Urinary bladder (tissue), 4 donors: Measurements from ENCODE around the gene APMAP. TPM values are rescaled to one million over a fixed set of nuclear protein-coding genes. Genes with fewer than 3 reads are reported as not detected.

ENCODE experiments used
- DNase-seq: peaks from one replicate; pipeline ENCODE4 v3.0.0-alpha.2; 2015; ENCODE audit errors: extremely low spot score
- H3K27ac ChIP-seq: one replicate; pipeline ENCODE4 v1.5.1; 2013; ENCODE audit warnings: low read depth, mild to moderate bottlenecking, moderate library complexity
- H3K36me3 ChIP-seq: one replicate; pipeline ENCODE4 v1.6.1; 2013; ENCODE audit warnings: mild to moderate bottlenecking, moderate library complexity; ENCODE audit not compliant: insufficient read depth
- H3K4me1 ChIP-seq: one replicate; pipeline ENCODE4 v1.6.1; 2013; ENCODE audit warnings: mild to moderate bottlenecking, moderate library complexity; ENCODE audit not compliant: insufficient read depth
- H3K4me3 ChIP-seq: one replicate; pipeline ENCODE4 v1.5.1; 2013; ENCODE audit warnings: low read depth, low read length
- WGBS: extraction: QIAGEN DNeasy Blood & Tissue Kit; methylation state at CpG from one replicate; pipeline ENCODE4 v1.1.7; 2013; 5-methylcytosine and 5-hydroxymethylcytosine counted together
- polyA plus RNA-seq: library from polyadenylated mRNA; stranded (reverse); fragments of 200-250 nt; gene quantifications from one replicate; pipeline ENCODE4 v1.2.3, GENCODE V29; 2013
- total RNA-seq: library from RNA; depleted of rRNA; stranded (reverse); fragments of >200 nt; gene quantifications from one replicate; pipeline ENCODE4 v1.2.3, GENCODE V29; 2014
- donor health status: healthy with polysubstance abuse.
- donor health status: healthy.

The APMAP gene
- total and polyA plus RNA-seq, 2 donors: 41.7 to 54.9 TPM

GRCh38 chr20:25032065-25032477 is 39.5 kb upstream of the APMAP start:
- H3K4me3 ChIP-seq: no peak overlapping the region
- H3K4me1 ChIP-seq: peaks cover 3% of the 10 kb centered on the region
- 93% methylated on average over 16 of the region's 16 CpGs for WGBS
- no peak overlapping the region for H3K27ac ChIP-seq
- no peak for DNase-seq
- no peaks in the 10 kb centered on the region for H3K36me3 ChIP-seq

GRCh38 chr20:25031241-25031640 is 38.7 kb upstream of the APMAP start:
- 74% methylated on average over 3 of the region's 3 CpGs for WGBS
- Histone ChIP-seq H3K36me3 (no peaks in the 10 kb centered on the region), H3K4me1 (peaks cover 3% of the 10 kb centered on the region), H3K4me3 (no peak overlapping the region), H3K27ac (no peak overlapping the region)
- DNase-seq: no peak

GRCh38 chr20:25030649-25031207 is 38.2 kb upstream of the APMAP start:
- WGBS: 93% methylated on average over 8 of the region's 8 CpGs
- no peak for DNase-seq
- Histone ChIP-seq H3K4me1 (peaks cover 3% of the 10 kb centered on the region), H3K36me3 (no peaks in the 10 kb centered on the region), H3K27ac (no peak overlapping the region), H3K4me3 (no peak overlapping the region)

DNA sequence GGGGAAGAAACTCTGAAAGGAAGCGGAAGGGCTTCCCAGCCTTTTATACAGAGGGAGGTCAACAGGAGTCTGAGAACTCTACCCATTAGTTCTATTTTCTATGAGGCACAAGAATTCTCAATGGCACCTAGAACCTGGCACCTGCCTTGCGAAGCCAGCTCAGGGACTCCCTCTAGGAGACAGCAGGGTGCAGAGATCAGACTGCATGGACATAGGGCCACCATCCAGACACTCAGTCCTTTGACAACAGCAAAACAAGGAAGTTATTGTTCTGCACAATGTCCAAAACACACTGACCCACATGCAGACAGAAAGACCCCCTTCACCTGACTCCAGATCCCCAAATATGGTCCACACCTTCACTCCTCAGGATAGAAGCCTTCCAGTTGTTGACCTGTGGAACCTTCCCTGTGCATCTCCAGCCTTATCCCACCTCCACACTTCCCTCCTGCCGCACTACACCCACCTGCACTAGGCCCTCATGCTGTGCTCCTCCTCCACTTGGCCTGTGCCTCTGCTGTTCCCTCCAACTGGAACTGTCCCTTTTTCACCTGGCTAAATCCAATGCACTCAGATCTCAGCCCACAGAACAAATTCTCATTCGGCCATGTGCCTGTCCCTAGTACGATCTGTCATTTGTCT is 37.6 kb upstream of the APMAP start:
- peaks cover 3% of the 10 kb centered on the region for H3K4me1 ChIP-seq
- no peaks in the 10 kb centered on the region for H3K36me3 ChIP-seq
- no peak overlapping the region for H3K27ac ChIP-seq
- no peak overlapping the region for H3K4me3 ChIP-seq
- no peak for DNase-seq
- 98% methylated on average over 5 of the region's 5 CpGs for WGBS

DNA sequence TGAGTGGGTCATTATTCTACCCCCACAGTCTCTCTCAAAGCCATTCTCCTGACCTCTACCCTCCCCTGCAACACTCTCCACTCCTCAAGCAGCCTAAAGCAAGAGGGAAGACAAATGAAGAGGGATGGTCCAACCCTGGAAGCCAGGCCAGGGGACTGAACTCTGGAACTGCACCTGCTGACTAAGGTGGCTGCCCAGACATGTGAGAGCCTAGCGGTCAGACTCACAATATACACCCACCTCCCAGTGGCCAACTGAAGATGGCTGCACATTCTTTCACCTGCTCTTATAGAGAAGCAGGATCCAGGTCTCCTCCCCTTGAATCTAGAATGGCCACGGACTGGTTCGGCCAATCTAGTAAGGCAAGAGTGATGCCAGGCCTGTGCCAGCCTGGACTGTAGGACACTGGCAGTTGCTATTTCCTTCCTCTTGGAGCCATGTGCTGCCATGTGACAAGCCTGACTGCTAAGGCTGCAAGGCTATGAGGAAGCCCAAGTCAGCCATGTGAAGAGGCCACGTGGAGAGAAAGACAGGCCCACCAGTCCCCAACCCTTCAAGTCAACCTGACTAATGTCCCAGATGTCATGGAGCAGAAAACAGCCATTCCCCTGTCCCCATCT is 33.5 kb upstream of the APMAP start:
- no peaks in the 10 kb centered on the region for H3K36me3 ChIP-seq
- H3K4me3 ChIP-seq: no peak overlapping the region
- H3K4me1 ChIP-seq: no peaks in the 10 kb centered on the region
- no peak overlapping the region for H3K27ac ChIP-seq
- 98% methylated on average over 4 of the region's 4 CpGs for WGBS
- no peak for DNase-seq

- H3K27ac ChIP-seq: no peak overlapping the region
- no peak overlapping the region for H3K4me3 ChIP-seq
- no peaks in the 10 kb centered on the region for H3K4me1 ChIP-seq
- WGBS: 88% methylated on average over 14 of the region's 14 CpGs
- DNase-seq: no peak
- H3K36me3 ChIP-seq: no peaks in the 10 kb centered on the region
These were observed 32.7 kb upstream of the APMAP start for GRCh38 chr20:25025091-25025861.

GRCh38 chr20:25024171-25024570 is 31.6 kb upstream of the APMAP start:
- no peak for DNase-seq
- no peak overlapping the region for H3K4me3 ChIP-seq
- no peaks in the 10 kb centered on the region for H3K36me3 ChIP-seq
- no peaks in the 10 kb centered on the region for H3K4me1 ChIP-seq
- H3K27ac ChIP-seq: no peak overlapping the region
- 98% methylated on average over 4 of the region's 4 CpGs for WGBS

DNA sequence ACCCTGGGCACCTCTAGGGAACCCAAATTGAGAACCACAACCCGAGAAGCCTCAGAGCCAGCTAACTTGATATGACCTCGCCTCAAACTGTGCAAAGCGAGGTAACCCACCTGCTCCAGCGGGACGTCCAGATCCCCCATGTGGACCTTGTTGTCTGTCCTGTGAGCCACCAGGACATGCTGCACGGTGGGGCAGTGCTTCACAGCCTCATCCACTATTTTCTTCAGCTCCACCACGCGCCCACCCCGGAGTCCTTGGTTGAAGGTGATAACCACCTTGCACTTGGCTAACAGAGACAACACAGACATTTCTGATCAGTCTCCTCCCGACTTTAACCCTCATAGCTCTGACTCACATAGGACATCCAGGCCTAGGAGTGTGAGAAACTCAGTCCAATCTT is 30.8 kb upstream of the APMAP start:
- Histone ChIP-seq H3K36me3 (no peaks in the 10 kb centered on the region), H3K4me1 (no peaks in the 10 kb centered on the region), H3K4me3 (no peak overlapping the region), H3K27ac (no peak overlapping the region)
- 84% methylated on average over 10 of the region's 10 CpGs for WGBS
- no peak for DNase-seq

GRCh38 chr20:25022680-25023079 is 30.1 kb upstream of the APMAP start:
- no peak for DNase-seq
- Histone ChIP-seq H3K4me3 (no peak overlapping the region), H3K27ac (no peak overlapping the region), H3K36me3 (no peaks in the 10 kb centered on the region), H3K4me1 (no peaks in the 10 kb centered on the region)
- WGBS: 83% methylated on average over 11 of the region's 11 CpGs

DNA sequence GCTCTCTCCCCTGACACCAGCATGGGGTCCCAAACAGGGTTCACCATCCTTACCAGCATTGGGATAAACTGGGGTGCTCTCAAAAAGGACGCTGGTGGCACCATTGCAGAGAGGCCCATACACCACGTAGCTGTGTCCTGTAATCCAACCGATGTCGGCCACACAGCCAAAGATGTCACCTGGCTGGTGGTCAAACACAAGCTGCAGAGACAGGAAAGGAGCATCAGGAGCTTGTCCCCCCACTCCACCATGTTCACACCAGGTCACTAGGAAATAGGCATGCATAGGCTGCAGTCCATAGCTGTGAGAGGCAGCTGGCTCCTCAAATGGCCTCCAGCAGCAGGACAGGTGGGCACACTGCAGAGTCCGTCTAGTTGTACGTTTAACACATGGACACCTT is 28.8 kb upstream of the APMAP start:
- Histone ChIP-seq H3K4me1 (no peaks in the 10 kb centered on the region), H3K4me3 (no peak overlapping the region), H3K36me3 (no peaks in the 10 kb centered on the region), H3K27ac (no peak overlapping the region)
- 95% methylated on average over 6 of the region's 6 CpGs for WGBS
- no peak for DNase-seq

DNA sequence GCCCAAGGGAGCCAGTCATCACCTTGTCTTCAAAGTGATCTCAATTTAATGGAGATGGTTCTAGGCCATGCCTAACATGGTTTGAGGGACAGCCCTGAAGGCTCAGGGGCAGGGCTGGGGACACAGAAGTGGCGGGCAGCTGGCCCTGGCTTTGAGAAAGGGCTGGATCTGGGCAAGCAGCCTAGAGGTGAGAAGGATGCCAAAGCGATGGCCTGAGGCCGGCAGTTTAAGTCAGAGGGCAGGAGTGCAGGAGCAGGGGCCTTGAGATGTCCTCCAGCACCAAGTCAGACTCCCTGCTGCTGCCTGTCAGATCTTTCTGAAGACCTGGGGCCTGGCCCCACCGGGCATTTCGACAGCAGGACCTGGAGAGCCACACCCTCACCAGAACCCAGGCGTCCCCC is 28.4 kb upstream of the APMAP start:
- no peaks in the 10 kb centered on the region for H3K4me1 ChIP-seq
- 90% methylated on average over 6 of the region's 6 CpGs for WGBS

GRCh38 chr20:25020345-25020744 is 27.8 kb upstream of the APMAP start:
- H3K4me3 ChIP-seq: no peak overlapping the region
- H3K36me3 ChIP-seq: no peaks in the 10 kb centered on the region
- DNase-seq: no peak
- 97% methylated on average over 5 of the region's 5 CpGs for WGBS
- no peaks in the 10 kb centered on the region for H3K4me1 ChIP-seq
- no peak overlapping the region for H3K27ac ChIP-seq

More for the DNA sequence above, 28.4 kb upstream of the APMAP start:
- H3K4me3 ChIP-seq: no peak overlapping the region
- H3K36me3 ChIP-seq: no peaks in the 10 kb centered on the region
- no peak overlapping the region for H3K27ac ChIP-seq
- DNase-seq: no peak

DNA sequence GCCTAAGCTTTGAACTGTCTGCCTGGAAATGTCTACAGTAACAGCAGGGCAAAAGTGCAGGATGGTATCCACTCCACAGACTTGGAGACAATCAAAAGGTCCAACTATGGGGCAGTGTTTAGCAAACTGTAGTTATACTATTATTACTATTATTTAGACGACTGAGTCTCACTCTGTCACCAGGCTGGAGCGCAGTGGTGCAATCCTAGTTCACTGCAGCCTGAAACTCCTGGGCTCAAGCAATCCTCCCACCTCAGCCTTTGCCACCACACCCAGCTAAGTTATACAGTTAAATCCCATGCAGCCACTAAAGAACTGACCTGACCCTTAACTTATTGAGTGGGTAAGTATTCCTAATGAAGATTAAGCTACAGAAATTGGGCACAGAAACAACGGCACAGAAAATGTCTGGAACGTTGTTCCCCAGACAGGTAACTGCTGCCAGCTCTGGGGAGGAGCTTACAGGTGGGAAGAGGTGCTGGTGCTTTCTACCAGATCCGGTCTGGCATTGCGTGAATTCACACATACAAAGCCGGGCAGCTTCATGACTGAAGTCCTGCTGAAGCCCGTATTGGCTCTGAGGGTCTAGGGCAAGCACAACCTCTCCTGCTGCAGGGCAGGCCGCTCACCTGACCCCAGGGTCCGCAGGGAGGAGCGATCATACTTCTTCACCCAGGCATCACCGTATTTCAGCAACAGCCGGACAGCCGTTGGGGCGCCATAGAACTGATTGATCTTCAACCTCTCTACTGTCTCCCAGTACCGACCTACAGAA is 27.0 kb upstream of the APMAP start:
- no peak overlapping the region for H3K4me3 ChIP-seq
- no peaks in the 10 kb centered on the region for H3K36me3 ChIP-seq
- H3K27ac ChIP-seq: no peak overlapping the region
- DNase-seq: no peak
- no peaks in the 10 kb centered on the region for H3K4me1 ChIP-seq
- 84% methylated on average over 16 of the region's 16 CpGs for WGBS
